ENCODE measurements around the gene RNF212B. TPM values are rescaled to one million over a fixed set of nuclear protein-coding genes. Genes with fewer than 3 reads are reported as not detected.
"Not testable (repeated sequence)": the region's sequence is repeated elsewhere in the genome, so short reads cannot be mapped to it uniquely, and the experiment has no call there.

Gene RNF212B
- polyA plus RNA-seq, 1 donor from 2014 or later, result not detected

GRCh38 chr14:23224958-23225357 lies 12.8 kb upstream of the RNF212B start:
- not testable (repeated sequence) for H2AFZ ChIP-seq (ENCODE audit: low read depth, low read length); H3K4me3 ChIP-seq (ENCODE audit: low read length); H3K27ac ChIP-seq (ENCODE audit: low read length); H3K9me2 ChIP-seq (ENCODE audit: insufficient read depth, low read length); H3K9me3 ChIP-seq (ENCODE audit: low read length); H3K4me2 ChIP-seq (ENCODE audit: low read length); H3K9ac ChIP-seq (ENCODE audit: low read length); H3K79me2 ChIP-seq (replicated peaks; ENCODE audit: insufficient read depth, low read length); H3K27me3 ChIP-seq (ENCODE audit: insufficient read depth, low read depth, low read length); H4K20me1 ChIP-seq (ENCODE audit: insufficient read depth); H3K36me3 ChIP-seq (ENCODE audit: insufficient read depth, low read length); H3F3A ChIP-seq (ENCODE audit: insufficient read depth, low read length, poor library complexity, severe bottlenecking)

DNA sequence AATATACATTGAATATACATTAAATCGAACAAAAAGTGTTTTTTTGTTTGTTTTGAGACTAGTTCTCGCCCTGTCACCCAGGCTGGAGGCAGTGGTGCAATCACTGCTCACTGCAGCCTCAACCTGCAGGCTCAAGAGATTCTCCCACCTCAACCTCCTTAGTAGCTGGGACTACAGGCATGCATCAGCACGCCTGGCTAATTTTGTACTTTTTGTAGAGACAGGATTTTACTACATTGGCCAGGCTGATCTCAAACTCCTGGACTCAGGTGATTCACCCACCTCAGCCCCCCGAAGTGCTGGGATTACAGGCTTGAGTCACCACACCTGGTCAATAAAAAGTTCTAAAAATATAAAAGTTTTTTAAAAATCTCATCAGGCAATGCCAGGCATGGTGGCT lies 10.2 kb upstream of the RNF212B start:
- Histone ChIP-seq H4K20me1 (ENCODE audit: insufficient read depth) (no peaks in the 10 kb centered on the region), H3K9me3 (ENCODE audit: low read length) (no peaks in the 10 kb centered on the region), H2AFZ (ENCODE audit: low read depth, low read length) (no peak overlapping the region), H3K9me2 (ENCODE audit: insufficient read depth, low read length) (no peaks in the 10 kb centered on the region), H3K79me2 (replicated peaks; ENCODE audit: insufficient read depth, low read length) (no peaks in the 10 kb centered on the region), H3K4me2 (ENCODE audit: low read length) (no peak overlapping the region), H3K27me3 (ENCODE audit: insufficient read depth, low read depth, low read length) (no peaks in the 10 kb centered on the region), H3K4me3 (ENCODE audit: low read length) (no peak overlapping the region), H3F3A (ENCODE audit: insufficient read depth, low read length, poor library complexity, severe bottlenecking) (no peaks in the 10 kb centered on the region), H3K9ac (ENCODE audit: low read length) (no peak overlapping the region), H3K36me3 (ENCODE audit: insufficient read depth, low read length) (no peaks in the 10 kb centered on the region), H3K27ac (ENCODE audit: low read length) (no peak overlapping the region)
- TF ChIP-seq EP300 (conservative IDR thresholded peaks at IDR 0.05; ENCODE audit: poor library complexity, severe bottlenecking) (no peak), EZH2 (IDR thresholded peaks at IDR 0.05; ENCODE audit: borderline replicate concordance, insufficient read depth, low read length, poor library complexity, severe bottlenecking) (no peak), POLR2AphosphoS5 (IDR thresholded peaks at IDR 0.05) (no peak), CTCF (IDR thresholded peaks at IDR 0.05; ENCODE audit: poor library complexity, severe bottlenecking) (no peak), REST (IDR thresholded peaks at IDR 0.05; ENCODE audit: borderline replicate concordance) (no peak), TAF1 (IDR thresholded peaks at IDR 0.05; ENCODE audit: low read depth) (no peak), RAD21 (conservative IDR thresholded peaks at IDR 0.05) (no peak), SMC3 (conservative IDR thresholded peaks at IDR 0.05; ENCODE audit: poor library complexity) (no peak), MXI1 (conservative IDR thresholded peaks at IDR 0.05; ENCODE audit: poor library complexity, severe bottlenecking) (no peak)

- Histone ChIP-seq H4K20me1 (ENCODE audit: insufficient read depth) (no peaks in the 10 kb centered on the region), H3K9me3 (ENCODE audit: low read length) (no peaks in the 10 kb centered on the region), H3K4me2 (ENCODE audit: low read length) (no peak overlapping the region), H3K79me2 (replicated peaks; ENCODE audit: insufficient read depth, low read length) (no peaks in the 10 kb centered on the region), H2AFZ (ENCODE audit: low read depth, low read length) (no peak overlapping the region), H3K27me3 (ENCODE audit: insufficient read depth, low read depth, low read length) (no peaks in the 10 kb centered on the region), H3F3A (ENCODE audit: insufficient read depth, low read length, poor library complexity, severe bottlenecking) (no peaks in the 10 kb centered on the region), H3K9ac (ENCODE audit: low read length) (no peak overlapping the region), H3K9me2 (ENCODE audit: insufficient read depth, low read length) (no peaks in the 10 kb centered on the region), H3K4me3 (ENCODE audit: low read length) (no peak overlapping the region), H3K27ac (ENCODE audit: low read length) (no peak overlapping the region), H3K36me3 (ENCODE audit: insufficient read depth, low read length) (no peaks in the 10 kb centered on the region)
- TF ChIP-seq SMC3 (conservative IDR thresholded peaks at IDR 0.05; ENCODE audit: poor library complexity) (no peak), REST (IDR thresholded peaks at IDR 0.05; ENCODE audit: borderline replicate concordance) (no peak), TAF1 (IDR thresholded peaks at IDR 0.05; ENCODE audit: low read depth) (no peak), MXI1 (conservative IDR thresholded peaks at IDR 0.05; ENCODE audit: poor library complexity, severe bottlenecking) (no peak), EZH2 (IDR thresholded peaks at IDR 0.05; ENCODE audit: borderline replicate concordance, insufficient read depth, low read length, poor library complexity, severe bottlenecking) (no peak), POLR2AphosphoS5 (IDR thresholded peaks at IDR 0.05) (no peak)
These were observed 8.9 kb upstream of the RNF212B start for GRCh38 chr14:23228812-23229211.

DNA sequence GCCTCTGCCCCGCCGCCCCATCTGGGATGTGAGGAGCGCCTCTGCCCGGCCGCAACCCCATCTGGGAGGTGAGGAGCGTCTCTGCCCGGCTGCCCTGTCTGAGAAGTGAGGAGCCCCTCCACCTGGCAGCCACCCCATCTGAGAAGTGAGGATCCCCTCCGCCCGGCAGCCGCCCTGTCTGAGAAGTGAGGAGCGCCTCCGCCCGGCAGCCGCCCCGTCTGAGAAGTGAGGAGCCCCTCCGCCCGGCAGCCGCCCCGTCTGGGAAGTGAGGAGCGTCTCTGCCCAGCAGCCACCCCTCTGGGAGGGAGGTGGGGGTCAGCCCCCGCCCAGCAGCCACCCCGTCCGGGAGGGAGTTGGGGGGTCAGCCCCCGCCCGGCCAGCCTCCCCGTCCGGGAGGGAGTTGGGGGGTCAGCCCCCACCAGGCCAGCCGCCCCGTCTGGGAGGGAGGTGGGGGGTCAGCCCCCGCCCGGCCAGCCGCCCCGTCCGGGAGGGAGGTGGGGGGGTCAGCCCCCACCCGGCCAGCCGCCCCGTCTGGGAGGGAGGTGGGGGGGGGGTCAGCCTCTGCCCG lies 5.4 kb upstream of the RNF212B start:
- not testable (repeated sequence) for H3K36me3 ChIP-seq (ENCODE audit: insufficient read depth, low read length); H3K79me2 ChIP-seq (replicated peaks; ENCODE audit: insufficient read depth, low read length); H3K27ac ChIP-seq (ENCODE audit: low read length); H4K20me1 ChIP-seq (ENCODE audit: insufficient read depth); H3K9me2 ChIP-seq (ENCODE audit: insufficient read depth, low read length); H3F3A ChIP-seq (ENCODE audit: insufficient read depth, low read length, poor library complexity, severe bottlenecking); H3K4me2 ChIP-seq (ENCODE audit: low read length); H3K9ac ChIP-seq (ENCODE audit: low read length); H3K9me3 ChIP-seq (ENCODE audit: low read length); H2AFZ ChIP-seq (ENCODE audit: low read depth, low read length); H3K27me3 ChIP-seq (ENCODE audit: insufficient read depth, low read depth, low read length); H3K4me3 ChIP-seq (ENCODE audit: low read length)
